ENCODE results near the gene SPTB.
"Not testable (repeated sequence)": the region's sequence is repeated elsewhere in the genome, so short reads cannot be mapped to it uniquely, and the experiment has no call there.

The SPTB gene

GRCh38 chr14:64915029-64915424, 35.3 kb upstream of the SPTB start:
- peak overlapping the region; percentile 93 for H3K4me3 ChIP-seq (ENCODE audit: low read depth, low read length)
- peak overlapping the region; percentile 92 for H3K27ac ChIP-seq (ENCODE audit: low read depth, low read length)
- H3K27me3 ChIP-seq (ENCODE audit: control insufficient read depth, insufficient read depth, low read length): no peaks in the 10 kb centered on the region
- H3K9ac ChIP-seq (ENCODE audit: low read length): peak overlapping the region; percentile 97
- no peaks in the 10 kb centered on the region for H3K36me3 ChIP-seq (ENCODE audit: control insufficient read depth, insufficient read depth, low read length)
- no peaks in the 10 kb centered on the region for H3K9me3 ChIP-seq (ENCODE audit: control insufficient read depth, insufficient read depth, low read depth, low read length)
- peaks cover 8% of the 10 kb centered on the region; the same call in 1 of the 2 replicates for H3K4me1 ChIP-seq (ENCODE audit: control insufficient read depth, insufficient read depth, low read length)

DNA sequence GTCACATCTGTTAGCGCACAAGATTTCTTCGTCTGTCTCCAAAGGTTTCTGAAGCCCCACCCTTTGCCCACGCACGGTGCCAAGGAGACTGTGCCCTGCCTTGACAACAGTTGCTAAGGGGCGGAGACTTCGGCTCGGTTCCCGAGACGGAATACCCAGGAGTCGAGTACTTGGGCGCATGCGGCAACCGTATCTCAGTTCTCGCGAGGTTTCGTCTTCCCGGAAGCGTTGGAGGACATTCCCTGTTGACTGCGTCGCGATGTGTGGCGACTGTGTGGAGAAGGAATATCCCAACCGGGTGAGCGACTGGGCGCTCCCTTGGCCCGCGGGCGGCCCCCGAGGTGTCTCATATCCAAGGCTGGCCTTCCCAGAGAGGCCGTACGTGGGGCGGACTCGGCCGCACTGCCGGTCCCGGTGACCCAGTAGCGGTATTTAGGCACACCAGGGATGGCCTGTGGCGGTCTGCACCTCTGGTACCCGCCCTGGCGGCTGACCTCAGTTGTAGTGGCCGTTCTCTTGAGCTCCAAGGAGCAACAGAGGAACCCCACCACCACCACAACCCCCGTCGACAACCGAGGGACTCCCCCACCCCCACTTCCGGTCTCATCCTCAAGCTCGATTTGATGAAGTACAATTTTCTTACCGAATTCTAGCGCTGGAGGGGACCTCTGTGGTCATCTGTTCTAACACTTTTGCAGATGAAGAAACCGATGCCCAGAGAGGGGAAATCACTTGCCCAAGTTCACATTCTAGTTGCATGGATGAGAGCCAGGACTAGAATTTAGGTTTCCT, 34.7 kb upstream of the SPTB start, which contains the start of gene CHURC1:
CHURC1 (plus strand) TSS at position 219 of the 792 bp plus-strand sequence; CDS start at position 260, 41 bp downstream.
- no peaks in the 10 kb centered on the region for H3K27me3 ChIP-seq (ENCODE audit: control insufficient read depth, insufficient read depth, low read length)
- H3K36me3 ChIP-seq (ENCODE audit: control insufficient read depth, insufficient read depth, low read length): no peaks in the 10 kb centered on the region
- peak within 1 kb of the TSS; percentile 97 for H3K9ac ChIP-seq (ENCODE audit: low read length)
- H3K4me1 ChIP-seq (ENCODE audit: control insufficient read depth, insufficient read depth, low read length): peaks cover 8% of the 10 kb centered on the region; the same call in 1 of the 2 replicates
- peak within 1 kb of the TSS; percentile 92 for H3K27ac ChIP-seq (ENCODE audit: low read depth, low read length)
- peak within 1 kb of the TSS; percentile 93 for H3K4me3 ChIP-seq (ENCODE audit: low read depth, low read length)
- H3K9me3 ChIP-seq (ENCODE audit: control insufficient read depth, insufficient read depth, low read depth, low read length): no peaks in the 10 kb centered on the region

DNA sequence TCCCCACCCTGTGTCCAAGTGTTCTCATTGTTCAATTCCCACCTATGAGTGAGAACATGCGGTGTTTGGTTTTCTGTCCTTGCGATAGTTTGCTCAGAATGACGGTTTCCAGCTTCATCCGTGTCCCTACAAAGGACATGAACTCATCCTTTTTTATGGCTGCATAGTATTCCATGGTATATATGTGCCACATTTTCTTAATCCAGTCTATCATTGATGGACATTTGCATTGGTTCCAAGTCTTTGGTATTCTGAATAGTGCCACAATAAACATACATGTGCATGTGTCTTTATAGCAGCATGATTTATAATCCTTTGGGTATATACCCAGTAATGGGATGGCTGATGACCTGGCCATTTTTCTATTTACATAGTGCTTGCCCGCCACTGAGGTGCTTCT, 33.8 kb upstream of the SPTB start:
- H3K9ac ChIP-seq (ENCODE audit: low read length); H3K36me3 ChIP-seq (ENCODE audit: control insufficient read depth, insufficient read depth, low read length); H3K27ac ChIP-seq (ENCODE audit: low read depth, low read length); H3K27me3 ChIP-seq (ENCODE audit: control insufficient read depth, insufficient read depth, low read length); H3K4me1 ChIP-seq (ENCODE audit: control insufficient read depth, insufficient read depth, low read length); H3K9me3 ChIP-seq (ENCODE audit: control insufficient read depth, insufficient read depth, low read depth, low read length): not testable (repeated sequence)
- H3K4me3 ChIP-seq (ENCODE audit: low read depth, low read length): peak overlapping the region; percentile 93; the same call in 1 of the 2 replicates

DNA sequence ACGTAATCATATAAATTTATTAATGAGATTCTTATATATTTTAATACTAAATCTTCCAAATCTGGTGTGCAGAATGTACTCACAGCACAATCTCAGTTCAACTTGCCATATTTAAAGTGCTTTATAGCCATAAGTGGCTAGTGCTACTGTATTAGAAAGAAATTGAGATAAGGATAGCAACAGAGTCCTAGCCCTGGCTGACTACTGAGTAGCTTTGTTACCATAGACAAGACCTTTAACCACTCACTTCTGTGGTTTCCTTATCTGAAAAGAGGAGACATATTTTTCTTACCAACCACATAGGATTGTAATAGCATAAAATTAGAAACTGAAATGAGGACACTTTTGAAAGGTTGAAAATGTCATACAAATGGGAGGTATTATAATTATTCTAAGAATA, 32.6 kb upstream of the SPTB start:
- Histone ChIP-seq H3K27ac (ENCODE audit: low read depth, low read length) (no peak overlapping the region), H3K4me1 (ENCODE audit: control insufficient read depth, insufficient read depth, low read length) (peaks cover 8% of the 10 kb centered on the region; the same call in 1 of the 2 replicates), H3K9ac (ENCODE audit: low read length) (no peak overlapping the region), H3K36me3 (ENCODE audit: control insufficient read depth, insufficient read depth, low read length) (no peaks in the 10 kb centered on the region), H3K9me3 (ENCODE audit: control insufficient read depth, insufficient read depth, low read depth, low read length) (no peaks in the 10 kb centered on the region), H3K27me3 (ENCODE audit: control insufficient read depth, insufficient read depth, low read length) (no peaks in the 10 kb centered on the region), H3K4me3 (ENCODE audit: low read depth, low read length) (no peak overlapping the region)

GRCh38 chr14:64910847-64911495, 31.3 kb upstream of the SPTB start:
- H3K4me3 ChIP-seq (ENCODE audit: low read depth, low read length): no peak overlapping the region
- peaks cover 8% of the 10 kb centered on the region; the same call in 1 of the 2 replicates for H3K4me1 ChIP-seq (ENCODE audit: control insufficient read depth, insufficient read depth, low read length)
- no peaks in the 10 kb centered on the region for H3K27me3 ChIP-seq (ENCODE audit: control insufficient read depth, insufficient read depth, low read length)
- H3K9me3 ChIP-seq (ENCODE audit: control insufficient read depth, insufficient read depth, low read depth, low read length): no peaks in the 10 kb centered on the region
- H3K9ac ChIP-seq (ENCODE audit: low read length): no peak overlapping the region
- no peak overlapping the region for H3K27ac ChIP-seq (ENCODE audit: low read depth, low read length)
- no peaks in the 10 kb centered on the region for H3K36me3 ChIP-seq (ENCODE audit: control insufficient read depth, insufficient read depth, low read length)

DNA sequence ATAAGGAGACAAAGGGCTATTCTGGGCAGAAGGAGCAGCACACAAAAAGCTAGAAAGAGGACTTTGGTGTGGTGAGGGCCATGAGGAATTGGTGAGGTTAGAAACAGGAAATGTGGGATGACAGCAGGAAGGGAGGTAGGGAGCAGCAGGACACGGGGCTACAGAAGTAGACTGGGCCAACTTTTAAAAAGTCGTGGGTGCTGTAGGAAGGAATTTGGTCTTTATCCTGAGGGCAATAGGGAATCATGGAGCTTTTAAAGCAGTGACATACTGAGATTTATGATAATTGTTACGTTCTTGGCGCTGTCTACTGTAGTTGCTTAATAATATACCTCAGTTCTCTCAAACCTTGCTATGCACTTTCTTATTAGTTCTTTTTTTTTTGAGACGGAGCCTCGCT, 26.3 kb upstream of the SPTB start:
- no peaks in the 10 kb centered on the region for H3K9me3 ChIP-seq (ENCODE audit: control insufficient read depth, insufficient read depth, low read depth, low read length)
- no peaks in the 10 kb centered on the region for H3K36me3 ChIP-seq (ENCODE audit: control insufficient read depth, insufficient read depth, low read length)
- no peak overlapping the region for H3K9ac ChIP-seq (ENCODE audit: low read length)
- H3K27me3 ChIP-seq (ENCODE audit: control insufficient read depth, insufficient read depth, low read length): no peaks in the 10 kb centered on the region
- no peak overlapping the region for H3K4me3 ChIP-seq (ENCODE audit: low read depth, low read length)
- H3K4me1 ChIP-seq (ENCODE audit: control insufficient read depth, insufficient read depth, low read length): no peaks in the 10 kb centered on the region
- H3K27ac ChIP-seq (ENCODE audit: low read depth, low read length): no peak overlapping the region

DNA sequence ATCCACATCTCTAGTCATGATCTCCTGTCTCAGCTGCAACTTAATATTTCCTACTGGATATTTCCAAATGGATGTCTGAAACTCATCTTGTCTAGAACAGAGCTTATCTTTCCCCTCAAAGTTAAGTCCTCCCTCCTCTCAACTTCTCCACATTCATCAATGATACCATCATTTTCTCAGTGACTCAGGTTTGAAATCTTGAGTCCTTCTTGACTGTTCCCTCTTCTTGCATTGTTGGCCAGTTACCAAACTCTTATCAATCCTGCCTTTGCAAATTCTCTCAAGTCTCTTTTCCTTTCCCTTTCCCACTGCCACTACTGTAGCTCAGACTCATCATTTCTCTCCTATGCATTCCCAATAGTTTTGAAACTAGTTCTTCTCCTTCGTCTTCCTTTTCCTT, 20.3 kb upstream of the SPTB start:
- H3K4me1 ChIP-seq (ENCODE audit: control insufficient read depth, insufficient read depth, low read length): no peaks in the 10 kb centered on the region

GRCh38 chr14:64891839-64892375, 12.2 kb upstream of the SPTB start:
- Histone ChIP-seq H3K4me3 (ENCODE audit: low read depth, low read length) (no peak overlapping the region), H3K4me1 (ENCODE audit: control insufficient read depth, insufficient read depth, low read length) (no peaks in the 10 kb centered on the region), H3K9me3 (ENCODE audit: control insufficient read depth, insufficient read depth, low read depth, low read length) (no peaks in the 10 kb centered on the region), H3K9ac (ENCODE audit: low read length) (no peak overlapping the region), H3K27ac (ENCODE audit: low read depth, low read length) (no peak overlapping the region), H3K36me3 (ENCODE audit: control insufficient read depth, insufficient read depth, low read length) (no peaks in the 10 kb centered on the region), H3K27me3 (ENCODE audit: control insufficient read depth, insufficient read depth, low read length) (no peaks in the 10 kb centered on the region)

More for the DNA sequence above, 20.3 kb upstream of the SPTB start:
- H3K9me3 ChIP-seq (ENCODE audit: control insufficient read depth, insufficient read depth, low read depth, low read length): no peaks in the 10 kb centered on the region
- no peaks in the 10 kb centered on the region for H3K36me3 ChIP-seq (ENCODE audit: control insufficient read depth, insufficient read depth, low read length)
- H3K27ac ChIP-seq (ENCODE audit: low read depth, low read length): no peak overlapping the region
- no peak overlapping the region for H3K9ac ChIP-seq (ENCODE audit: low read length)
- no peak overlapping the region for H3K4me3 ChIP-seq (ENCODE audit: low read depth, low read length)
- H3K27me3 ChIP-seq (ENCODE audit: control insufficient read depth, insufficient read depth, low read length): no peaks in the 10 kb centered on the region

GRCh38 chr14:64891173-64891838, 11.6 kb upstream of the SPTB start:
- Histone ChIP-seq H3K9ac (ENCODE audit: low read length) (no peak overlapping the region), H3K4me1 (ENCODE audit: control insufficient read depth, insufficient read depth, low read length) (no peaks in the 10 kb centered on the region), H3K9me3 (ENCODE audit: control insufficient read depth, insufficient read depth, low read depth, low read length) (no peaks in the 10 kb centered on the region), H3K36me3 (ENCODE audit: control insufficient read depth, insufficient read depth, low read length) (no peaks in the 10 kb centered on the region), H3K27me3 (ENCODE audit: control insufficient read depth, insufficient read depth, low read length) (0 out of 2 replicates have a peak, but pooled peaks cover 1% of the 10 kb centered on the region), H3K4me3 (ENCODE audit: low read depth, low read length) (no peak overlapping the region), H3K27ac (ENCODE audit: low read depth, low read length) (no peak overlapping the region)

DNA sequence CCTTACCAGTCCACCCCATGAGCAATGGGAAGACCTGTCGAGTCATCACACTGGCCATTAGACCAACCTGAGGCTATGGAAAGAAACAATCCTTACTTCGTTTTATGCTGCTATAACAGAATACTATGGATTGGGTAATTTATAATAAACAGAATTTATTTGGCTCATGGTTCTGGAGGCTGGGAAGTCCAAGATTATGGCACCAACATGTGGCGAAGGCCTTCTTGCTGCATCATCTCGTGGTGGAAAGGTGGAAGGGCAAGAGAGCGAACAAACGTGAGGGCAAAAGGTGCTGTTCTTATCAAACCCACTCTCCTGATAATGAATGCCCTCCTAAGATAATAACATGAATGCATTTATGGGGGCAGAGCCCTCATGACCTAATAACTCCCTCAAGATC, 9.6 kb upstream of the SPTB start:
- Histone ChIP-seq H3K27me3 (ENCODE audit: control insufficient read depth, insufficient read depth, low read length) (peaks cover 17% of the 10 kb centered on the region; the same call in 1 of the 2 replicates), H3K4me3 (ENCODE audit: low read depth, low read length) (no peak overlapping the region), H3K36me3 (ENCODE audit: control insufficient read depth, insufficient read depth, low read length) (no peaks in the 10 kb centered on the region), H3K9ac (ENCODE audit: low read length) (no peak overlapping the region), H3K4me1 (ENCODE audit: control insufficient read depth, insufficient read depth, low read length) (no peaks in the 10 kb centered on the region), H3K9me3 (ENCODE audit: control insufficient read depth, insufficient read depth, low read depth, low read length) (no peaks in the 10 kb centered on the region), H3K27ac (ENCODE audit: low read depth, low read length) (no peak overlapping the region)

Measured in HUES6 (cell line).